GM12878 (cell line): ENCODE data around the gene SELPLG. TPM values are rescaled to one million over a fixed set of nuclear protein-coding genes. Genes with fewer than 3 reads are reported as not detected.

Experiments
- ATAC-seq: fragments of 200-7000 bp; cut with Tn5 transposase; 3 replicates; pipeline ENCODE4 v1.9.1; 2020; ENCODE audit warnings: mild to moderate bottlenecking, moderate library complexity
- BruUV-seq: library from RNA; stranded (reverse); fragments of 400-500 nt; replicated peaks from 2 replicates; lab custom pipeline; 2021; lab: Mats Ljungman, UMichigan
- CTCF ChIA-PET: fragments of 300-600 bp; sonication (Branson Sonifier 250); formaldehyde crosslinking; extraction: SDS; loops from one replicate; lab custom pipeline; 2021; ENCODE audit warnings: inconsistent platforms; lab: Yijun Ruan, JAX
- POLR2A ChIA-PET: fragments of 350-600 bp; formaldehyde crosslinking; extraction: SDS; loops from one replicate; lab custom pipeline; 2021; ENCODE audit warnings: inconsistent platforms; lab: Charles Lee
- RAD21 ChIA-PET: fragments of 300-600 bp; sonication (Branson Sonifier 250); formaldehyde crosslinking; loops from one replicate; lab custom pipeline; 2023; ENCODE audit warnings: antibody characterized with exemption; ENCODE audit not compliant: unreplicated experiment; lab: Charles Lee
- SMC1A ChIA-PET: fragments of 300-600 bp; sonication (Branson Sonifier 250); formaldehyde crosslinking; loops from one replicate; lab custom pipeline; 2023; ENCODE audit not compliant: unreplicated experiment, uncharacterized antibody; lab: Charles Lee
- DNase-seq: peaks from one replicate; pipeline ENCODE4 v3.0.0-alpha.2; 2011; ENCODE audit warnings: low read depth, low spot score
- FAIRE-seq: peaks from 3 replicates; lab custom pipeline; 2011; peaks lifted over from hg19 to GRCh38; lab: Jason Lieb, UNC
- H2AFZ ChIP-seq: 2 replicates; pipeline ENCODE4 v1.6.0; 2011; ENCODE audit warnings: low read depth, low read length, control low read depth; ENCODE audit not compliant: control insufficient read depth
- H3K27ac ChIP-seq: 2 replicates; pipeline ENCODE4 v1.5.1; 2011; ENCODE audit warnings: control low read depth; ENCODE audit not compliant: control insufficient read depth, insufficient read depth
- H3K27me3 ChIP-seq, 2 experiments: replicated peaks in 1 of 2; 2 replicates each; pipeline versions ENCODE4 v1.6.0 to v1.6.1; 2011; ENCODE audit warnings: low read length in 1 of 2; ENCODE audit not compliant: control insufficient read depth in 2 of 2, insufficient read depth in 2 of 2
- H3K36me3 ChIP-seq, 2 experiments: 2 replicates each; pipeline ENCODE4 v1.5.1; 2011; ENCODE audit warnings: low read length in 1 of 2; ENCODE audit not compliant: control insufficient read depth in 2 of 2, insufficient read depth in 2 of 2
- H3K4me1 ChIP-seq: 2 replicates; pipeline ENCODE4 v1.6.1; 2011; ENCODE audit warnings: mild to moderate bottlenecking, low read length, moderate library complexity, mixed read lengths; ENCODE audit not compliant: control insufficient read depth, insufficient read depth
- H3K4me2 ChIP-seq: 2 replicates; pipeline ENCODE4 v1.6.0; 2011; ENCODE audit warnings: control low read depth; ENCODE audit not compliant: control insufficient read depth, insufficient read depth
- H3K4me3 ChIP-seq: fragments of 200-600 bp; sonication (generic); 2 replicates; pipeline ENCODE4 v1.5.1; 2016
- H3K79me2 ChIP-seq: 2 replicates; pipeline ENCODE4 v1.6.0; 2011; ENCODE audit warnings: low read length; ENCODE audit not compliant: control insufficient read depth, insufficient read depth
- H3K9ac ChIP-seq: 2 replicates; pipeline ENCODE4 v1.8.0; 2011; ENCODE audit warnings: low read length, control low read depth, mixed read lengths; ENCODE audit not compliant: control insufficient read depth, insufficient read depth
- H3K9me3 ChIP-seq: replicated peaks from 3 replicates; pipeline ENCODE4 v1.5.1; 2011; ENCODE audit warnings: mild to moderate bottlenecking, low read length; ENCODE audit not compliant: control insufficient read depth, insufficient read depth
- H4K20me1 ChIP-seq: 2 replicates; pipeline ENCODE4 v1.6.0; 2011; ENCODE audit not compliant: control insufficient read depth, insufficient read depth
- ATF3 ChIP-seq: IDR thresholded peaks from 2 replicates; pipeline ENCODE4 v1.6.1; 2011; ENCODE audit warnings: low read depth, mild to moderate bottlenecking, low read length, moderate library complexity, borderline replicate concordance; ENCODE audit errors: extremely low read depth
- BACH1 ChIP-seq: fragments of 450-650 bp; IDR thresholded peaks from 2 replicates; pipeline ENCODE4 v1.6.1; 2017; ENCODE audit warnings: mild to moderate bottlenecking, borderline replicate concordance
- CREM ChIP-seq: IDR thresholded peaks from 2 replicates; pipeline ENCODE4 v1.6.1; 2014; ENCODE audit warnings: antibody characterized with exemption, low read depth
- ELK1 ChIP-seq: IDR thresholded peaks from 2 replicates; pipeline ENCODE4 v1.6.1; 2012; ENCODE audit warnings: low read depth, low read length, improper control_type of control experiment
- ETV6 ChIP-seq, 2 experiments: fragments of 450-650 bp in 1 of 2; IDR thresholded peaks in 1 of 2; conservative IDR thresholded peaks in 1 of 2; 2 replicates each; pipeline ENCODE4 v1.6.1; 2014; ENCODE audit warnings: antibody characterized with exemption in 1 of 2, borderline replicate concordance in 1 of 2, low read depth in 1 of 2, mild to moderate bottlenecking in 1 of 2, moderate library complexity in 1 of 2
- FOXK2 ChIP-seq: fragments of 450-650 bp; IDR thresholded peaks from 2 replicates; pipeline ENCODE4 v1.6.1; 2017; ENCODE audit warnings: mild to moderate bottlenecking, moderate library complexity
- HDAC2 ChIP-seq: fragments of 200-600 bp; sonication (generic); IDR thresholded peaks from 2 replicates; pipeline ENCODE4 v1.6.1; 2017
- NRF1 ChIP-seq: conservative IDR thresholded peaks from 2 replicates; pipeline ENCODE4 v1.6.1; 2011; ENCODE audit warnings: mild to moderate bottlenecking, low read depth, low read length, improper control_type of control experiment
- RB1 ChIP-seq: fragments of 450-650 bp; formaldehyde crosslinking; IDR thresholded peaks from 2 replicates; pipeline ENCODE4 v1.6.1; 2017; ENCODE audit warnings: mild to moderate bottlenecking, borderline replicate concordance
- RFX5 ChIP-seq: IDR thresholded peaks from 2 replicates; pipeline ENCODE4 v1.6.1; 2011; ENCODE audit warnings: low read depth, low read length, improper control_type of control experiment
- USF1 ChIP-seq: IDR thresholded peaks from 2 replicates; pipeline ENCODE4 v1.6.1; 2011; ENCODE audit warnings: borderline replicate concordance, low read depth, mild to moderate bottlenecking, moderate library complexity, mixed read lengths, low read length; ENCODE audit not compliant: insufficient read depth; ENCODE audit errors: extremely low read length
- ZSCAN29 ChIP-seq: fragments of 450-650 bp; IDR thresholded peaks from 2 replicates; pipeline ENCODE4 v1.6.1; 2017; ENCODE audit warnings: mild to moderate bottlenecking, moderate library complexity
- WGBS: methylation state at CpG from one replicate; pipeline ENCODE4 v1.1.6; 2016; ENCODE audit warnings: low lambda C conversion rate; ENCODE audit not compliant: insufficient replicate concordance, insufficient coverage; ENCODE audit errors: missing lambda C conversion rate; 5-methylcytosine and 5-hydroxymethylcytosine counted together
- in situ Hi-C: fragments of 300-500 bp; cut with MboI; formaldehyde crosslinking; loops from 9 replicates; pipeline ENCODE4 v1.14.3; 2018; ENCODE audit warnings: mixed read lengths
- intact Hi-C: fragments of 100-400 bp; cut with micrococcal nuclease; formaldehyde crosslinking; loops from one replicate; pipeline ENCODE4 v1.14.2; 2022; ENCODE audit not compliant: unreplicated experiment
- polyA plus RNA-seq, 11 experiments: library from polyadenylated mRNA; depleted of rRNA in 4 of 11; unstranded in 6 of 11; stranded (reverse) in 5 of 11; fragments of >200 nt; fragmentation: Nextera tagmentation in 4 of 11; fragmentation: Illumina TruSeq in 1 of 11; extraction: Ambion mirVana in 4 of 11; extraction: Trizol in 1 of 11; gene quantifications; 1 replicate in 1 of 11; 2 replicates in 10 of 11; pipeline versions ENCODE4 v1.2.1 to v1.2.3, GENCODE V29; 2011 to 2016; ENCODE audit warnings: inconsistent platforms in 2 of 11, missing spikeins in 2 of 11, low read depth in 1 of 11
- total RNA-seq, 4 experiments: library from RNA; depleted of rRNA in 3 of 4; stranded (reverse); fragments of >200 nt in 3 of 4; fragmentation: Illumina TruSeq in 1 of 4; extraction: Trizol in 1 of 4; gene quantifications; 2 replicates each; pipeline versions ENCODE4 v1.2.1 to v1.2.3, GENCODE V29; 2013 to 2021

Gene SELPLG
- total and polyA plus RNA-seq, 10 of the 15 experiments (the other 5 are each of a cell fraction or from before 2014, with no cell fraction given), result 3.2 to 32.3 (median 23.9) TPM

GRCh38 chr12:108667349-108667748 is 33.7 kb upstream of the SELPLG start (continued):
- TF ChIP-seq USF1, result no peak

- TF ChIP-seq HDAC2 (no peak), ETV6 (conservative IDR thresholded peaks at IDR 0.05 in 1 of 2, IDR thresholded peaks at IDR 0.05 in 1 of 2; ENCODE audit: borderline replicate concordance in 1 of 2, low read depth in 1 of 2) (no peak), RFX5 (no peak), RB1 (no peak), ZSCAN29 (no peak), ATF3 (no peak), CREM (no peak), NRF1 (no peak), FOXK2 (no peak), ELK1 (no peak), BACH1 (no peak)
- TF ChIP-seq, all 136 proteins: peak for 0
- H3K9me3 ChIP-seq, result no peaks in the 10 kb centered on the region; the same call in 1 of the 3 replicates
- ATAC-seq (no peak), FAIRE-seq (no peak), DNase-seq (no peak)
- no peaks in the 10 kb centered on the region for H3K27me3 ChIP-seq
- no peak overlapping the region for H3K4me3 ChIP-seq
- H3K36me3 ChIP-seq, result peaks cover 6 to 17% of the 10 kb centered on the region in 2 experiments
- in situ Hi-C loops, result loop anchor here (10.0 kb wide), 1 partner anchor 428 kb away; the partner anchor contains the start of genes ALKBH2 and UNG
- peaks cover 51% of the 10 kb centered on the region for H3K4me1 ChIP-seq
- H3K27ac ChIP-seq, result peak overlapping the region; percentile 96
- intact Hi-C loops, result no loop called here
- ChIA-PET RAD21 (interaction anchor here (0.7 to 8.8 kb wide), 25 partner anchors 13 to 429 kb away, joined by 3 to 221 read pairs (median 4); partner anchors contain the start of gene SELPLG), POLR2A (interaction anchor here (0.7 to 3.0 kb wide), 13 partner anchors 13 to 184 kb away, joined by 3 to 8 read pairs (median 5); no protein-coding TSS in a partner anchor), CTCF (interaction anchor here (0.7 to 11.0 kb wide), 29 partner anchors 13 to 427 kb away, joined by 3 to 252 read pairs (median 4); partner anchors contain the start of genes ALKBH2, ISCU, SELPLG and SSH1), SMC1A (interaction anchor here (0.7 to 11.9 kb wide), 35 partner anchors 8 to 428 kb away, joined by 3 to 293 read pairs (median 6); partner anchors contain the start of gene CORO1C)
- no peak overlapping the region for H3K9ac ChIP-seq
- no peak overlapping the region for H2AFZ ChIP-seq
- no peak overlapping the region for H3K4me2 ChIP-seq
- BruUV-seq, result no TSS peak
- WGBS, result 96% methylated on average over 3 of the region's 3 CpGs
- H3K79me2 ChIP-seq, result peaks cover 67% of the 10 kb centered on the region
- H4K20me1 ChIP-seq, result no peaks in the 10 kb centered on the region
These were observed 32.7 kb upstream of the SELPLG start for GRCh38 chr12:108666401-108666881.
